Activated T-cell treated with anti-CD3 and anti-CD28 coated beads, Interleukin-2, amount 50 U/mL, for 48 hours (primary cell): ENCODE results near the gene STAMBP.
"Not testable (repeated sequence)": the region's sequence is repeated elsewhere in the genome, so short reads cannot be mapped to it uniquely, and the experiment has no call there.

Source experiments
- DNase-seq, 2 experiments: peaks; one replicate each; pipeline ENCODE4 v3.0.0-alpha.2; 2020

Gene STAMBP

GRCh38 chr2:73837847-73838585, 9.3 kb downstream of the STAMBP start:
- no peak for DNase-seq

GRCh38 chr2:73838889-73839534, 10.3 kb downstream of the STAMBP start:
- no peak for DNase-seq

- no peak for DNase-seq
Measured at GRCh38 chr2:73839653-73840411, 11.1 kb downstream of the STAMBP start.

- no peak for DNase-seq
Measured at GRCh38 chr2:73841912-73842738, 13.4 kb downstream of the STAMBP start.

GRCh38 chr2:73842739-73843019, 13.9 kb downstream of the STAMBP start:
- DNase-seq = no peak

- DNase-seq = no peak
Measured at GRCh38 chr2:73844087-73844486, 15.3 kb downstream of the STAMBP start.

GRCh38 chr2:73850009-73850408, 21.2 kb downstream of the STAMBP start:
- no peak for DNase-seq

- DNase-seq = no peak
Measured at GRCh38 chr2:73851274-73851673, 22.5 kb downstream of the STAMBP start.

GRCh38 chr2:73852020-73852419, 23.3 kb downstream of the STAMBP start:
- DNase-seq = no peak

GRCh38 chr2:73855526-73855925, 26.8 kb downstream of the STAMBP start:
- DNase-seq = no peak

GRCh38 chr2:73856214-73856613, 27.5 kb downstream of the STAMBP start:
- no peak for DNase-seq

- peak; percentile 55 to 60 for DNase-seq
Measured at GRCh38 chr2:73859721-73860586, 31.2 kb downstream of the STAMBP start.

- no peak for DNase-seq
Measured at GRCh38 chr2:73862987-73863386, 34.2 kb downstream of the STAMBP start.

GRCh38 chr2:73868204-73868978, 39.6 kb downstream of the STAMBP start:
- DNase-seq = no peak

- DNase-seq = no peak
Measured at GRCh38 chr2:73870084-73870483, 41.3 kb downstream of the STAMBP start.

- DNase-seq = no peak
Measured at GRCh38 chr2:73877071-73877802, 48.5 kb downstream of the STAMBP start.

GRCh38 chr2:73877984-73878383, 49.2 kb downstream of the STAMBP start:
- DNase-seq = not testable (repeated sequence)

- no peak for DNase-seq
Measured at GRCh38 chr2:73885406-73885805, 56.6 kb downstream of the STAMBP start.

- DNase-seq = peak; percentile 44 to 55
Measured at GRCh38 chr2:73886357-73886756, 57.6 kb downstream of the STAMBP start.

GRCh38 chr2:73887596-73888353, 59.0 kb downstream of the STAMBP start:
- not testable (repeated sequence) for DNase-seq
